ENCODE data around the gene GALNT4. TPM values are rescaled to one million over a fixed set of nuclear protein-coding genes. Genes with fewer than 3 reads are reported as not detected.

GALNT4 gene
- total and polyA plus RNA-seq, 2 of the 13 experiments (the other 11 are each of a cell fraction or from before 2014, with no cell fraction given) = 4.9 to 6.8 TPM

DNA sequence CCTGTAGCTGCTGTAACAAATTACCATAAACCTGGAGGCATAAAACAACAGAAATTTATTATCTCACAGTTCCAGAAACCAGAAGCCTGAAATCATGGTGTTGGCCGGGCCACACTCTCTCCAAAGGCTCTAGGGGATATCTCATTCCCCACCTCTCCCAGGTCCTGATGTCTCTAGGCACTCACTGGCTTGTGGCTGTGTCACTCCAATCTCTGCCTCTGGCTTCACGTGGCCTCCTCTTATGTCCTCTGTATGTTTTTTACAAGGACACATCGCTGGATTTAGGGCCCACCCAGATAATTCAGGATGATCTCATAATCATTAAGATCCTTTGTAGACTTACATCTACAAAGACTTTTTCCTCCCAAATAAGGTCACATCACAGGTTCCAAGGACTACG lies 8.0 kb downstream of the GALNT4 start:
- no peak; the same call in 2 of the 3 replicates for ATAC-seq
- WGBS (ENCODE audit: low lambda C conversion rate) = 83% methylated on average over 4 of the region's 4 CpGs
- no peak for TF ChIP-seq SP2 (CRISPR knock-in tag; IDR thresholded peaks at IDR 0.05)
- TF ChIP-seq, protein P1, sequence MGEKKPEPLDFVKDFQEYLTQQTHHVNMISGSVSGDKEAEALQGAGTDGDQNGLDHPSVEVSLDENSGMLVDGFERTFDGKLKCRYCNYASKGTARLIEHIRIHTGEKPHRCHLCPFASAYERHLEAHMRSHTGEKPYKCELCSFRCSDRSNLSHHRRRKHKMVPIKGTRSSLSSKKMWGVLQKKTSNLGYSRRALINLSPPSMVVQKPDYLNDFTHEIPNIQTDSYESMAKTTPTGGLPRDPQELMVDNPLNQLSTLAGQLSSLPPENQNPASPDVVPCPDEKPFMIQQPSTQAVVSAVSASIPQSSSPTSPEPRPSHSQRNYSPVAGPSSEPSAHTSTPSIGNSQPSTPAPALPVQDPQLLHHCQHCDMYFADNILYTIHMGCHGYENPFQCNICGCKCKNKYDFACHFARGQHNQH (CRISPR knock-in tag; IDR thresholded peaks at IDR 0.05) = no peak
- TF ChIP-seq, protein P2, sequence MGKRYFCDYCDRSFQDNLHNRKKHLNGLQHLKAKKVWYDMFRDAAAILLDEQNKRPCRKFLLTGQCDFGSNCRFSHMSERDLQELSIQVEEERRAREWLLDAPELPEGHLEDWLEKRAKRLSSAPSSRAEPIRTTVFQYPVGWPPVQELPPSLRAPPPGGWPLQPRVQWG (CRISPR knock-in tag; IDR thresholded peaks at IDR 0.05; ENCODE audit: borderline replicate concordance, low read depth) = no peak
- no peak for TF ChIP-seq ATF7-NPFF (CRISPR knock-in tag; IDR thresholded peaks at IDR 0.05; ENCODE audit: low read depth)
- TF ChIP-seq, protein P3, sequence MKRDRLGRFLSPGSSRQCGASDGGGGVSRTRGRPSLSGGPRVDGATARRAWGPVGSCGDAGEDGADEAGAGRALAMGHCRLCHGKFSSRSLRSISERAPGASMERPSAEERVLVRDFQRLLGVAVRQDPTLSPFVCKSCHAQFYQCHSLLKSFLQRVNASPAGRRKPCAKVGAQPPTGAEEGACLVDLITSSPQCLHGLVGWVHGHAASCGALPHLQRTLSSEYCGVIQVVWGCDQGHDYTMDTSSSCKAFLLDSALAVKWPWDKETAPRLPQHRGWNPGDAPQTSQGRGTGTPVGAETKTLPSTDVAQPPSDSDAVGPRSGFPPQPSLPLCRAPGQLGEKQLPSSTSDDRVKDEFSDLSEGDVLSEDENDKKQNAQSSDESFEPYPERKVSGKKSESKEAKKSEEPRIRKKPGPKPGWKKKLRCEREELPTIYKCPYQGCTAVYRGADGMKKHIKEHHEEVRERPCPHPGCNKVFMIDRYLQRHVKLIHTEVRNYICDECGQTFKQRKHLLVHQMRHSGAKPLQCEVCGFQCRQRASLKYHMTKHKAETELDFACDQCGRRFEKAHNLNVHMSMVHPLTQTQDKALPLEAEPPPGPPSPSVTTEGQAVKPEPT (CRISPR knock-in tag; IDR thresholded peaks at IDR 0.05; ENCODE audit: low read depth) = no peak
- TF ChIP-seq, protein P4, sequence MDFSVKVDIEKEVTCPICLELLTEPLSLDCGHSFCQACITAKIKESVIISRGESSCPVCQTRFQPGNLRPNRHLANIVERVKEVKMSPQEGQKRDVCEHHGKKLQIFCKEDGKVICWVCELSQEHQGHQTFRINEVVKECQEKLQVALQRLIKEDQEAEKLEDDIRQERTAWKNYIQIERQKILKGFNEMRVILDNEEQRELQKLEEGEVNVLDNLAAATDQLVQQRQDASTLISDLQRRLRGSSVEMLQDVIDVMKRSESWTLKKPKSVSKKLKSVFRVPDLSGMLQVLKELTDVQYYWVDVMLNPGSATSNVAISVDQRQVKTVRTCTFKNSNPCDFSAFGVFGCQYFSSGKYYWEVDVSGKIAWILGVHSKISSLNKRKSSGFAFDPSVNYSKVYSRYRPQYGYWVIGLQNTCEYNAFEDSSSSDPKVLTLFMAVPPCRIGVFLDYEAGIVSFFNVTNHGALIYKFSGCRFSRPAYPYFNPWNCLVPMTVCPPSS (IDR thresholded peaks at IDR 0.05) = no peak
- no peak for TF ChIP-seq HNF4G (IDR thresholded peaks at IDR 0.05; ENCODE audit: borderline replicate concordance, low read depth, low read length)
- no peak for TF ChIP-seq HNF4G (CRISPR knock-in tag; IDR thresholded peaks at IDR 0.05; ENCODE audit: borderline replicate concordance, low read depth)
- TF ChIP-seq BCL6 (CRISPR knock-in tag; IDR thresholded peaks at IDR 0.05) = no peak
- TF ChIP-seq RELA (CRISPR knock-in tag; IDR thresholded peaks at IDR 0.05) = no peak
- TF ChIP-seq ZNF775 (CRISPR knock-in tag; IDR thresholded peaks at IDR 0.05; ENCODE audit: borderline replicate concordance) = no peak
- TF ChIP-seq, protein P5, sequence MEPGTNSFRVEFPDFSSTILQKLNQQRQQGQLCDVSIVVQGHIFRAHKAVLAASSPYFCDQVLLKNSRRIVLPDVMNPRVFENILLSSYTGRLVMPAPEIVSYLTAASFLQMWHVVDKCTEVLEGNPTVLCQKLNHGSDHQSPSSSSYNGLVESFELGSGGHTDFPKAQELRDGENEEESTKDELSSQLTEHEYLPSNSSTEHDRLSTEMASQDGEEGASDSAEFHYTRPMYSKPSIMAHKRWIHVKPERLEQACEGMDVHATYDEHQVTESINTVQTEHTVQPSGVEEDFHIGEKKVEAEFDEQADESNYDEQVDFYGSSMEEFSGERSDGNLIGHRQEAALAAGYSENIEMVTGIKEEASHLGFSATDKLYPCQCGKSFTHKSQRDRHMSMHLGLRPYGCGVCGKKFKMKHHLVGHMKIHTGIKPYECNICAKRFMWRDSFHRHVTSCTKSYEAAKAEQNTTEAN (CRISPR knock-in tag; conservative IDR thresholded peaks at IDR 0.05) = no peak
- no peak for TF ChIP-seq HMGA1 (CRISPR knock-in tag; conservative IDR thresholded peaks at IDR 0.05)
- no peak for TF ChIP-seq ZBTB7B (CRISPR knock-in tag; IDR thresholded peaks at IDR 0.05)

More for the DNA sequence above, 8.0 kb downstream of the GALNT4 start:
- Histone ChIP-seq H3K9ac (ENCODE audit: insufficient read depth, low read depth, low read length) (no peak overlapping the region), H3K4me2 (ENCODE audit: low read depth, low read length) (no peak overlapping the region), H4K20me1 (ENCODE audit: insufficient read depth, low read length) (no peaks in the 10 kb centered on the region), H3K4me3 (replicated peaks in 1 of 3; ENCODE audit: insufficient read depth in 1 of 3, low read depth in 2 of 3, low read length in 3 of 3) (no peak overlapping the region), H3K27ac (ENCODE audit: extremely low read length, insufficient read depth, low read length) (no peak overlapping the region), H2AFZ (ENCODE audit: low read length) (no peak overlapping the region), H3K36me3 (replicated peaks in 1 of 2; ENCODE audit: control insufficient read depth in 1 of 2, insufficient read depth in 2 of 2, low read length in 2 of 2) (no peaks in the 10 kb centered on the region), H3K27me3 (ENCODE audit: control insufficient read depth in 1 of 2, insufficient read depth in 2 of 2, low read length in 2 of 2) (no peaks in the 10 kb centered on the region), H3K9me3 (ENCODE audit: low read length) (no peaks in the 10 kb centered on the region), H3K79me2 (ENCODE audit: insufficient read depth, low read length) (peaks cover 18% of the 10 kb centered on the region), H3K4me1 (ENCODE audit: insufficient read depth, low read length) (peaks cover 35% of the 10 kb centered on the region)
- CTCF ChIA-PET (ENCODE audit: low intra/inter-chr PET ratio, low total read pairs) = no interaction called here
- POLR2A ChIA-PET = no interaction called here
- intact Hi-C loops (cut with micrococcal nuclease; ENCODE audit: unreplicated experiment) = no loop called here
- BruUV-seq (replicated peaks) = no TSS peak
- FAIRE-seq (no peak), DNase-seq (ENCODE audit: low spot score) (no peak)
- in situ Hi-C loops (cut with HindIII; ENCODE audit: extremely low pct_ligation_motif_present, low pct_unique_long_range_greater_than_20kb) = no loop called here
